Measurements from ENCODE around the gene TFCP2. TPM values are rescaled to one million over a fixed set of nuclear protein-coding genes. Genes with fewer than 3 reads are reported as not detected.
A peak's percentile ranks its signal among the peaks of the same experiment; 100 is the strongest.

Gene TFCP2
- total RNA-seq, 2 donors from 2014 or later = 44.1 to 47.2 TPM

DNA sequence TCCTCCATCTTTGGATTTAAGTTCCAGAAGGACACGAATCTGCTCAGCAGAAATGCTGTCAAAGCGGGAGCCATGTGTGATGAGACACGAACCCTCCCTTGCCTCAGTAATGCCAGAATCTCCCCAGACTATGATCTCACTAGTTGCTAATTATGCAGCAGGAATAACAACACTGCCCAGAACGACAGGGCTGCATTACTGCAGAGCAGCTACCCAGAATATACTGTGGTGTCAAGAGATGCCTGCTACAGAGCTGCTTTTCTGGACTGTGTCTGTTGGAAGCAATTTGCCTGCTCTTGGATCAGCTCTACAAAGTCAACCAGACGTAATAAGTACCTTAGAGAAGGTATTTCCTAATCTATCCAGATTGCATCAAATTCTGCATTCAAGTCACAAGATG lies 95.0 kb downstream of the TFCP2 start:
- Histone ChIP-seq H3K36me3 (ENCODE audit: control insufficient read depth, insufficient read depth, low read length) (peaks cover 15% of the 10 kb centered on the region), H3K27me3 (ENCODE audit: control insufficient read depth, insufficient read depth, low read length, poor library complexity, severe bottlenecking) (no peaks in the 10 kb centered on the region), H3K27ac (ENCODE audit: low read depth, low read length) (no peak overlapping the region), H3K4me3 (ENCODE audit: low read length) (no peak overlapping the region), H3K9me3 (ENCODE audit: control insufficient read depth, low read length) (no peaks in the 10 kb centered on the region), H3K9ac (ENCODE audit: extremely low read depth, low read length, poor library complexity, severe bottlenecking) (no peak overlapping the region), H3K4me1 (ENCODE audit: control insufficient read depth, insufficient read depth, low read length) (no peaks in the 10 kb centered on the region)
- Mint-ChIP-seq H3K4me1 (peaks cover 21% of the 10 kb centered on the region), H3K4me3 (no peak overlapping the region), H3K9me3 (no peaks in the 10 kb centered on the region), H3K36me3 (ENCODE audit: low read depth) (peaks cover 40% of the 10 kb centered on the region), H3K27me3 (ENCODE audit: insufficient read depth) (no peaks in the 10 kb centered on the region), H3K27ac (no peak overlapping the region)
- WGBS, 2 experiments (ENCODE audit: insufficient coverage in 1 of 2, insufficient read length in 1 of 2) = 82 to 83% methylated on average over 5 of the region's 5 CpGs
- DNase-seq = no peak
- TF ChIP-seq, protein P1, sequence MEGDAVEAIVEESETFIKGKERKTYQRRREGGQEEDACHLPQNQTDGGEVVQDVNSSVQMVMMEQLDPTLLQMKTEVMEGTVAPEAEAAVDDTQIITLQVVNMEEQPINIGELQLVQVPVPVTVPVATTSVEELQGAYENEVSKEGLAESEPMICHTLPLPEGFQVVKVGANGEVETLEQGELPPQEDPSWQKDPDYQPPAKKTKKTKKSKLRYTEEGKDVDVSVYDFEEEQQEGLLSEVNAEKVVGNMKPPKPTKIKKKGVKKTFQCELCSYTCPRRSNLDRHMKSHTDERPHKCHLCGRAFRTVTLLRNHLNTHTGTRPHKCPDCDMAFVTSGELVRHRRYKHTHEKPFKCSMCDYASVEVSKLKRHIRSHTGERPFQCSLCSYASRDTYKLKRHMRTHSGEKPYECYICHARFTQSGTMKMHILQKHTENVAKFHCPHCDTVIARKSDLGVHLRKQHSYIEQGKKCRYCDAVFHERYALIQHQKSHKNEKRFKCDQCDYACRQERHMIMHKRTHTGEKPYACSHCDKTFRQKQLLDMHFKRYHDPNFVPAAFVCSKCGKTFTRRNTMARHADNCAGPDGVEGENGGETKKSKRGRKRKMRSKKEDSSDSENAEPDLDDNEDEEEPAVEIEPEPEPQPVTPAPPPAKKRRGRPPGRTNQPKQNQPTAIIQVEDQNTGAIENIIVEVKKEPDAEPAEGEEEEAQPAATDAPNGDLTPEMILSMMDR (conservative IDR thresholded peaks at IDR 0.05) = no peak

DNA sequence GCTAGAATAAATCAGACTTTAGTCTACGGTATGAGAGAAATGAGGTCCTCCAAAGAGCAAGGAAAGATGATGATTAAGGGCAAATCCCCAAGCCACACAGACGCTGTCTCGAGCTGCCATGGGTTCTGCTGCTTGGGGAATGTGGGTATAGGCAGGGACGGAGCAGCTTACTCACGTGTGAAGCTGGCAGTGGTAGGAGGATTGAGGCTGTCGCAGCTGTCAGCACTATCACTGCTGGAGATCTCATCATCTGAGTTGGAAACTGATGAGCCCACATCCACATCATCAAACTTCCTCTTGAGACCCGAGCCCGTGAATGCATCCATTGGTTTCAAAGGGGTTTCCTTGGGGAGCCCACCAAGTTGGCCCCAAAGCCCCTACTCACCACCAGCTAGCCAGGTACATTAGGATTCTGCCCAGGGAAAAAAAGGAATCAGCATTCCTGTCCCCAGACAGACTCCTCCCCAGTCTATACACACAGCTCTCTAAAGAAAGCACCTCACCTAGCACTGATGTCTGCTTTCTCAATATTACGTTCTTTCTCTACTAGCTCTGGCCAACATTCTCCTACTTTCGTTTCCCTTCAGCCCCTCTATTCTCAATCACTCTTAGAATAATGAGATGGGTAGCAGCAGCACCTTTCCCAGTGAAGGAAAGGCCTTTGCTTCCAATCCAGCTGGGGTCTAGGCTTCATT lies 96.6 kb downstream of the TFCP2 start:
- Histone ChIP-seq H3K9ac (ENCODE audit: extremely low read depth, low read length, poor library complexity, severe bottlenecking) (no peak overlapping the region), H3K9me3 (ENCODE audit: control insufficient read depth, low read length) (no peaks in the 10 kb centered on the region), H3K27ac (ENCODE audit: low read depth, low read length) (no peak overlapping the region), H3K27me3 (ENCODE audit: control insufficient read depth, insufficient read depth, low read length, poor library complexity, severe bottlenecking) (no peaks in the 10 kb centered on the region), H3K4me3 (ENCODE audit: low read length) (no peak overlapping the region), H3K4me1 (ENCODE audit: control insufficient read depth, insufficient read depth, low read length) (no peaks in the 10 kb centered on the region), H3K36me3 (ENCODE audit: control insufficient read depth, insufficient read depth, low read length) (peaks cover 28% of the 10 kb centered on the region)
- TF ChIP-seq, protein P1 (conservative IDR thresholded peaks at IDR 0.05) = no peak
- Mint-ChIP-seq H3K4me1 (peaks cover 6% of the 10 kb centered on the region), H3K9me3 (no peaks in the 10 kb centered on the region), H3K27me3 (ENCODE audit: insufficient read depth) (no peaks in the 10 kb centered on the region), H3K4me3 (no peak overlapping the region), H3K36me3 (ENCODE audit: low read depth) (peaks cover 54% of the 10 kb centered on the region), H3K27ac (peak overlapping the region; percentile 9)
- 91 to 97% methylated on average over 7 to 10 of the region's 10 CpGs for WGBS, 2 experiments (ENCODE audit: insufficient coverage in 1 of 2, insufficient read length in 1 of 2)
- no peak for DNase-seq

DNA sequence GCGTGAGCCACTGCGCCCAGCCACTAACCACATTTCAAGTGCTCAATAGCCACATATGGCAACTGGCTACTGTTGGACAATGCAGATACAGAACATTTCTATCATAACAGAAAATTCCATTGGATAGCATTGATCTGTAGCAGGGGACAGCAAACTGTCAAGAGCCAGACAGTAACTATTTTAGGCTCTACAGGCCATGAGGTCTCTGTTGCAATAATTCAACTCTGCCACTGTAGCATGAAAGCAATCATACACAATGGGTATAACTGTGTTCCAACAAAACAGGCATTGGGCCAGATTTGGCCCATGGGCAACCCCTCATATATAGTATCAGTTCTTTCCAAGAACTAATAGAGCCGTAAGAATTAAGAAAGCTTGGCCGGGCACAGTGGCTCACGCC lies 97.5 kb downstream of the TFCP2 start:
- TF ChIP-seq, protein P1 (conservative IDR thresholded peaks at IDR 0.05) = no peak
- peaks cover 4% of the 10 kb centered on the region for H3K4me1 Mint-ChIP-seq

More for the DNA sequence above, 97.5 kb downstream of the TFCP2 start:
- no peaks in the 10 kb centered on the region for H3K27me3 ChIP-seq (ENCODE audit: control insufficient read depth, insufficient read depth, low read length, poor library complexity, severe bottlenecking)
- H3K27me3 Mint-ChIP-seq (ENCODE audit: insufficient read depth) = no peaks in the 10 kb centered on the region
- no peak overlapping the region for H3K27ac ChIP-seq (ENCODE audit: low read depth, low read length)
- H3K27ac Mint-ChIP-seq = no peak overlapping the region
- no peaks in the 10 kb centered on the region for H3K9me3 ChIP-seq (ENCODE audit: control insufficient read depth, low read length)
- 95 to 96% methylated on average over 5 of the region's 5 CpGs for WGBS, 2 experiments (ENCODE audit: insufficient coverage in 1 of 2, insufficient read length in 1 of 2)
- no peak for DNase-seq
- no peak overlapping the region for H3K9ac ChIP-seq (ENCODE audit: extremely low read depth, low read length, poor library complexity, severe bottlenecking)
- H3K4me3 Mint-ChIP-seq = no peak overlapping the region
- H3K9me3 Mint-ChIP-seq = no peaks in the 10 kb centered on the region
- H3K4me1 ChIP-seq (ENCODE audit: control insufficient read depth, insufficient read depth, low read length) = no peaks in the 10 kb centered on the region
- H3K36me3 ChIP-seq (ENCODE audit: control insufficient read depth, insufficient read depth, low read length) = peaks cover 37% of the 10 kb centered on the region
- no peak overlapping the region for H3K4me3 ChIP-seq (ENCODE audit: low read length)
- peaks cover 57% of the 10 kb centered on the region for H3K36me3 Mint-ChIP-seq (ENCODE audit: low read depth)

Data from endodermal cell (in vitro differentiated cells).